ENCODE results near the gene ZNF492. TPM values are rescaled to one million over a fixed set of nuclear protein-coding genes. Genes with fewer than 3 reads are reported as not detected.

The ZNF492 gene
- total RNA-seq, 1 experiment from 2014 or later: 3.0 TPM

DNA sequence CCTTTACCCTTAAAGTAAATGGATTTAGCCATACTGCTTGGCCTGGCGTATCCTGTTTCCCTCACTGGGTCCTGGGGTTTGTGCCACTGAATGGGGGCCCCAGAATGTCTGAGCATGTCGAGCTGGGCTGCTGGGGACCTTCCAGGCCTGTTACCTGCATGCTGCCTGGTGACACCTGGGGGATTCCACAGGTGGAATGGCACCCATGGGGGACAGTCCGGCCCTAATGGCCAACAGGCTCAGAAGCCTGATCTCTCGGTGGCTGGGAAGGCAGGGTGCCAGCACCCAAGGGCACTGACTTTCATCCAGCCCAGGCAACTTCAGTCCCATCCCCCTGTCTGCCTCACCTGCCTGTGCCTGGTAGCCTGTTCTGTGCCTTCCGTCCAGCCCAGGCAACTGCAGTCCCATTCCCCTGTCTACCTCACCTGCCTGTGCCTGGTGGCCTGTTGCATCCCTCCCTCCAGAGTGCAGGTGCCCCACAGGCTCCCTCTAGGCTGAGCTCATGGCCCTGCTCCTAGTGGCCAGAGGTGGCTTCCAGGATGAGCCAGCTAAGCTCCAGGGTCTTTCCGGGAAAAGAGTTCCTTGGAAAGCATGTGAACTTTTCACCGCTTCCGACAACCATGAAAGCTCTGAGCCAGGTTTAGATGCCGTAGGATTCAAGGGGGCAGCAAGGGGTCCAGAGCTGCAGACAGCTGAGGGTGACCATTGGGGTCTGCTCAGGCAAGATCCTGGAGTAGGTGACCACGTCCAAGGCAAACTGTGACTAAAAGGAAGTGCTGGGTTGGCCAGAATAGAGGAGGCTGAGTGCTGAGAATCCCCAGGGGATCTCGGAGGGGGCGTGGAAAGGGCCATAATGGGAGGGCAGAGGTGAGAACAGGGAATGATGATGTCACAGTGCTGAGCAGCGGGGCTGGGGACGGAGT is 30.3 kb upstream of the ZNF492 start:
- no peaks in the 10 kb centered on the region for H3K36me3 ChIP-seq (ENCODE audit: low read depth, low read length)
- no peak overlapping the region for H3K4me3 ChIP-seq (ENCODE audit: low read length)
- no peaks in the 10 kb centered on the region for H3K27me3 ChIP-seq (ENCODE audit: low read length)
- peaks cover 12% of the 10 kb centered on the region; the same call in 1 of the 2 replicates for H3K9me3 ChIP-seq (ENCODE audit: low read length)
- no peaks in the 10 kb centered on the region for H3K4me1 ChIP-seq (ENCODE audit: insufficient read depth, low read length)
- no peaks in the 10 kb centered on the region for H3F3A ChIP-seq (ENCODE audit: low read length, unreplicated experiment)
- H3K9ac ChIP-seq (ENCODE audit: low read length): no peak overlapping the region
- H4K20me1 ChIP-seq (ENCODE audit: low read length): no peaks in the 10 kb centered on the region
- no peaks in the 10 kb centered on the region for H3K79me2 ChIP-seq (ENCODE audit: low read length)
- TF ChIP-seq EZH2 (IDR thresholded peaks at IDR 0.05; ENCODE audit: low read length, unreplicated experiment) (no peak), EZH2phosphoT487 (IDR thresholded peaks at IDR 0.05; ENCODE audit: borderline replicate concordance, low read length) (no peak)
- TF ChIP-seq, protein P1, sequence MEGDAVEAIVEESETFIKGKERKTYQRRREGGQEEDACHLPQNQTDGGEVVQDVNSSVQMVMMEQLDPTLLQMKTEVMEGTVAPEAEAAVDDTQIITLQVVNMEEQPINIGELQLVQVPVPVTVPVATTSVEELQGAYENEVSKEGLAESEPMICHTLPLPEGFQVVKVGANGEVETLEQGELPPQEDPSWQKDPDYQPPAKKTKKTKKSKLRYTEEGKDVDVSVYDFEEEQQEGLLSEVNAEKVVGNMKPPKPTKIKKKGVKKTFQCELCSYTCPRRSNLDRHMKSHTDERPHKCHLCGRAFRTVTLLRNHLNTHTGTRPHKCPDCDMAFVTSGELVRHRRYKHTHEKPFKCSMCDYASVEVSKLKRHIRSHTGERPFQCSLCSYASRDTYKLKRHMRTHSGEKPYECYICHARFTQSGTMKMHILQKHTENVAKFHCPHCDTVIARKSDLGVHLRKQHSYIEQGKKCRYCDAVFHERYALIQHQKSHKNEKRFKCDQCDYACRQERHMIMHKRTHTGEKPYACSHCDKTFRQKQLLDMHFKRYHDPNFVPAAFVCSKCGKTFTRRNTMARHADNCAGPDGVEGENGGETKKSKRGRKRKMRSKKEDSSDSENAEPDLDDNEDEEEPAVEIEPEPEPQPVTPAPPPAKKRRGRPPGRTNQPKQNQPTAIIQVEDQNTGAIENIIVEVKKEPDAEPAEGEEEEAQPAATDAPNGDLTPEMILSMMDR (conservative IDR thresholded peaks at IDR 0.05; ENCODE audit: low read depth, low read length): no peak
- no TSS peak for BruUV-seq (replicated peaks)
- H2AFZ ChIP-seq (ENCODE audit: low read length): no peak overlapping the region
- no peak overlapping the region for H3K27ac ChIP-seq (ENCODE audit: low read length)
- intact Hi-C loops (cut with micrococcal nuclease): no loop called here
- DNase-seq (no peak), ATAC-seq (no peak)
- CTCF ChIA-PET: no interaction called here
- POLR2A ChIA-PET (ENCODE audit: unreplicated experiment): no interaction called here
- H3K9me2 ChIP-seq (replicated peaks; ENCODE audit: low read length): no peaks in the 10 kb centered on the region
- no peak overlapping the region for H3K4me2 ChIP-seq (ENCODE audit: low read length)

DNA sequence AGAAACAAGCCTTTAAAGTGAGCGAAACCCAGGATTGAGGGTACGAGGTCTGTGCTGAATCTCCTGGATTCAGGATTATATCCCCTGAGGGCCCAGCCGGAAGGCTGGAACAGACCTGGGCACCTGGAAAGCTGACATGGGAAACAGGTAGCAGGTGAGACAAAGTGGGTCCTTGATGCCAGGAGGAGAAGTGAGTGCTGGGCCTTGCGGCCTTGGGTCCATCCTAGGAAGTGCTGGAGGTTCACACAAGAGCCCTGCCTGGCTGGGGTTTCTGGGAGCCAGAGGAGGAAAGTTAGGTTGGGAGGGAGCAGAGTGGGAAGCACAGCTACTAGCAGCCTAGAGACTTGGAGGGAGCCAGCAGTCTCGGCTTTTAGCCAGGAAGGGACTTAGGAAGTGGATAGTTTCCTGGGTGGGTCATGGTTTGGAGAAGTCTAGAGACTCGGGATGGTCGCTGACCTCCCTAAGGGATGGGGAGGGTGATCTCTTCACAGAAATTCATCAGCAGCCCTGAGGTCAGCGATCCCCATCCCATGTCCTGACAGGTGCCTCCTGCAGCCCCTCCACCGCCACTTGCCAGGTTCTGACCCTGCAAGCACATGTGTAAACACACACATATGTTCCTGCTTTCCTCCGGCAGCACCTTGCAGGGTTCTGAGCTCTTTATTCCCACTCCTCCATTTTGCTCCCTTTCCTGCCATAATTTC is 29.4 kb upstream of the ZNF492 start:
- ATAC-seq: no peak
- CTCF ChIA-PET: no interaction called here

More for the DNA sequence above, 29.4 kb upstream of the ZNF492 start:
- intact Hi-C loops (cut with micrococcal nuclease): no loop called here
- Histone ChIP-seq H3F3A (ENCODE audit: low read length, unreplicated experiment) (no peaks in the 10 kb centered on the region), H3K4me1 (ENCODE audit: insufficient read depth, low read length) (no peaks in the 10 kb centered on the region), H4K20me1 (ENCODE audit: low read length) (no peaks in the 10 kb centered on the region), H3K27me3 (ENCODE audit: low read length) (no peaks in the 10 kb centered on the region), H3K4me3 (ENCODE audit: low read length) (no peak overlapping the region), H3K79me2 (ENCODE audit: low read length) (no peaks in the 10 kb centered on the region), H3K36me3 (ENCODE audit: low read depth, low read length) (no peaks in the 10 kb centered on the region), H3K9me3 (ENCODE audit: low read length) (peaks cover 7% of the 10 kb centered on the region; the same call in 1 of the 2 replicates), H3K9ac (ENCODE audit: low read length) (no peak overlapping the region), H3K27ac (ENCODE audit: low read length) (no peak overlapping the region), H2AFZ (ENCODE audit: low read length) (no peak overlapping the region), H3K4me2 (ENCODE audit: low read length) (no peak overlapping the region), H3K9me2 (replicated peaks; ENCODE audit: low read length) (no peaks in the 10 kb centered on the region)
- TF ChIP-seq EZH2phosphoT487 (IDR thresholded peaks at IDR 0.05; ENCODE audit: borderline replicate concordance, low read length): no peak
- TF ChIP-seq, protein P1 (conservative IDR thresholded peaks at IDR 0.05; ENCODE audit: low read depth, low read length): no peak
- TF ChIP-seq EZH2 (IDR thresholded peaks at IDR 0.05; ENCODE audit: low read length, unreplicated experiment): no peak
- POLR2A ChIA-PET (ENCODE audit: unreplicated experiment): no interaction called here
- DNase-seq: no peak
- BruUV-seq (replicated peaks): no TSS peak
